ENCODE measurements around the gene RRM1.
A peak's percentile ranks its signal among the peaks of the same experiment; 100 is the strongest.

RRM1 gene

DNA sequence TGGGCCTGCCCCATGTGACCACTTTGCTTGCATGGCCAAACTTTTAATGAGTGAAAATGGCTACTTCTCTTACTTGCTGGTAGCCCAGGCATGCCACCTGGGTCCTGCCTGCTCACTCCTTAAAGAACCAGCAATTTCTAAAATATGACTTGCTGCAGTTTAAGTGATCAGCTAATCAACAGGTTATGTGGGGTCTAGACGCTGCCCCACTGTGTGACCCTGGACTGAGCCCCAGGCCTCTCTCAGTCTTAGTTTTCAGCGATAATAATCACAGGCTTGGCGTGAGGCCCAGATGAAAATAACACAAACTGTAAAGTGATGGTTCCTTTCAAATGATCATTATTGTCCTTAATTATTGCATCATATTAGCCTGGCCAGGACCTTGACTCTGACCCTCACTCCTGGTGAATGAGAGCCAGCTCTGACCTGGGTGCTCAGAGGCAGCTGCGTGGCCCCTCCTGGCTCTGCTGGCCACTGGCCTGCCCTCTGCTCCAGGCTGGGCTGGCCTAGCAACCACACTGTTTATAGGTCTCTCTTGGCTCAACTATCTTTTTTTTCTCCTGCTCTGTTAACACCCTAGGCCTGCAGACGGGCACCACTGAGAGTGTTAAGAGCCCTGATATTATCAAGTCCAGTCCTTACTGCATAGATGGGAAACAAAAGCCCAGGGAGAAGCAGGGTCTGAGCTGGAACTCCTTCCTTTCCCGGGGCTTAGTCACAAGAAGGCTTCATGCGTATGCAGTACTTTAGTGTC lies 89.7 kb downstream of the RRM1 start:
- no peak overlapping the region for H3K4me3 ChIP-seq (ENCODE audit: control insufficient read depth, low read depth, low read length)
- no peak for DNase-seq (ENCODE audit: low read depth)
- TF ChIP-seq, protein P1, sequence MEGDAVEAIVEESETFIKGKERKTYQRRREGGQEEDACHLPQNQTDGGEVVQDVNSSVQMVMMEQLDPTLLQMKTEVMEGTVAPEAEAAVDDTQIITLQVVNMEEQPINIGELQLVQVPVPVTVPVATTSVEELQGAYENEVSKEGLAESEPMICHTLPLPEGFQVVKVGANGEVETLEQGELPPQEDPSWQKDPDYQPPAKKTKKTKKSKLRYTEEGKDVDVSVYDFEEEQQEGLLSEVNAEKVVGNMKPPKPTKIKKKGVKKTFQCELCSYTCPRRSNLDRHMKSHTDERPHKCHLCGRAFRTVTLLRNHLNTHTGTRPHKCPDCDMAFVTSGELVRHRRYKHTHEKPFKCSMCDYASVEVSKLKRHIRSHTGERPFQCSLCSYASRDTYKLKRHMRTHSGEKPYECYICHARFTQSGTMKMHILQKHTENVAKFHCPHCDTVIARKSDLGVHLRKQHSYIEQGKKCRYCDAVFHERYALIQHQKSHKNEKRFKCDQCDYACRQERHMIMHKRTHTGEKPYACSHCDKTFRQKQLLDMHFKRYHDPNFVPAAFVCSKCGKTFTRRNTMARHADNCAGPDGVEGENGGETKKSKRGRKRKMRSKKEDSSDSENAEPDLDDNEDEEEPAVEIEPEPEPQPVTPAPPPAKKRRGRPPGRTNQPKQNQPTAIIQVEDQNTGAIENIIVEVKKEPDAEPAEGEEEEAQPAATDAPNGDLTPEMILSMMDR (conservative IDR thresholded peaks at IDR 0.05; ENCODE audit: control insufficient read depth, insufficient read depth, low read depth, low read length): no peak

DNA sequence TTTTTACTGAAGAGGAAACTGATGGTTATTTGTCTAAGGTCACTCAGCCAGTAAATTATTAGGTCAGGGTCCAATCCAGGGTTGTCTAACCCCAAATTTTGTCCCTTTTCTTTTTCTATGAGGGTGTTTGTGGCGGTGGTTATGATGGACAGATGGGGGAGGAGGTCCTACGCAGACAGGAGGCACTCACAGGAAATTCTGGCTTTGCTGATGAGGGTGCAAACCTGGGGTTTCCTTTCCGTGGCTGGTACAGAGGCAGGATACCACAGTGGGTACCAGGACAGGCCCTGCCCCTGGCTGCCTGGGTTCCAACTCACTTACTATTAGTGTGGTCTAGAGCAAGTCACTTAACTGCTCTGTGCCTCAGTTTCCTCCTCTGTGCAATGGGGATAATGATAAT lies 91.0 kb downstream of the RRM1 start:
- no peak overlapping the region for H3K4me3 ChIP-seq (ENCODE audit: control insufficient read depth, low read depth, low read length)
- TF ChIP-seq, protein P1 (conservative IDR thresholded peaks at IDR 0.05; ENCODE audit: control insufficient read depth, insufficient read depth, low read depth, low read length): no peak

DNA sequence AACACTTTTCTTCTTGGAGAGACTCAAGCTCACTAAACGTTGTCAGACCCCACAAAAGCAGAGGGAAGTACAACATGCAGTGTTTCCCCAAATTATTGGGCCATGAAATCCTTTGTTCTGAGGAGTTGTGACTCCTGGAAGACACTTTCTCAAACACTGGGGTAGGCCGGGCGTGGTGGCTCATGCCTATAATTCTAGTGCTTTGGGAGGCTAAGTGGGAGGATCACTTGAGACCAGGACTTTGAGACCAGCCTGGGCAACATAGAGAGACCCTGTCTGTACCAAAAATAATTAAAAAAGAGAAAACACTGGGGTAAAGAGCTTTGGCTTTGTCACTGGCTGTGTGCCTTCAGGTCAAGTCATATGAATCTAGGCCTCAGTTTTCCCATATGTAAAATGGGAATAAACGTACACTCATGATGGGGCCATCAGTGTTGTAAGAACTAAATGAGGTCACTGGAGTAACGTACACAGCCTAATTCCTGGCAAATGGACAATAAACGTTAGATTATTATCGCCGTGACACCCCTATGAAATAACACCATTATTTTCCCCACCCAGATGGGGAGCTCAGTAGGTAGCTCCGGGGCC lies 92.0 kb downstream of the RRM1 start:
- TF ChIP-seq, protein P1 (conservative IDR thresholded peaks at IDR 0.05; ENCODE audit: control insufficient read depth, insufficient read depth, low read depth, low read length): no peak
- peak overlapping the region; percentile 59 for H3K4me3 ChIP-seq (ENCODE audit: control insufficient read depth, low read depth, low read length)
- no peak for DNase-seq (ENCODE audit: low read depth)

More for the DNA sequence above, 91.0 kb downstream of the RRM1 start:
- no peak for DNase-seq (ENCODE audit: low read depth)

DNA sequence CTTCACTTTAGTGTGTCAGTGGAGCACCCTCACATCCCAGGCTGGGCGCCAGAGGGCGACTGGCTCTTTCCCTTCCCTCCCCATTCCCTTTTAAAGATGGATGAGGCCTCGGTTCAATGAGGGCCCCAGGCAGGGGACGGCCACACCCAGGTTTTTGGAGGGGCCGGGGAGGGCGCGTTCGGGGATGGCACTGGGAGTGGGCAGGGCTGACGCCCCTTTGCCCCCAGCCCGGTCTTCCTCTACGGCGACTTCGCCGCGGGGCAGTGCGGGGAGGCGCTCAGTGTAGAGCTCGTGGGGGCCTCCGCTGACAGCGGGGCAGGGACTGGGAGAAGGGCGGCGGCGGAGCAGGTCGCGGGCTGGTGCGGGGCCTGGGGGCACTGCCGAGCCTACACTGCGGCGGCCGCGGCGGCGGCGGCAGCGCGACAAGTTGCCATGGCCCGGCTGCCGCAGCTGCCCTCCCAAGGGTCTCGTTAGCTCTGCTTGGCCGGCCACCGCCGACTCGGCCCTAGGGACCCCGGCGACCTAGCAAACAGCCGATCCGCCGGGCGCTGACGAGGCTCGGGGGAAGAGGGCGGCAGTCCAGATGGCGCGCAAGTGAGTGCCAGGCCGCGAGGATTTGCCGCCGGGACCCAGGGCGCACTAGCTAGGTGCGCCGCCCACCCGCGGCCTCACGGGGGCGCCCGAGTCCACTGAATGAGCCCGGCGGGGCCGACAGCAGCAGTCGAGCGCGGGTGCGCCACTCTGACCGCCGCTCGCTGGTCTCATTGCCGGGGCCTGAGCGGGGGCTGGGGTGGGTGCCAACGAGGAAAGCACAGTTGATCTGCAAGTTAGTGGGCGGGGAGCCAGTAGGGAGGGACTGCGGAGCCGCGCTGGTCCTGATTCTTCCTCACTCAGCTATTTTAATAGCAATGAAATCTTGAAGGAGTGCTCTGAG lies 92.7 kb downstream of the RRM1 start:
- TF ChIP-seq, protein P1 (conservative IDR thresholded peaks at IDR 0.05; ENCODE audit: control insufficient read depth, insufficient read depth, low read depth, low read length): peak; percentile 71
- peak; percentile 79 for DNase-seq (ENCODE audit: low read depth)
- H3K4me3 ChIP-seq (ENCODE audit: control insufficient read depth, low read depth, low read length): peak overlapping the region; percentile 59

Measured in fibroblast of mammary gland (primary cell).